Lower leg skin (tissue), 4 donors: ENCODE results near the gene CA7. TPM values are rescaled to one million over a fixed set of nuclear protein-coding genes. Genes with fewer than 3 reads are reported as not detected.
"Not testable (repeated sequence)": the region's sequence is repeated elsewhere in the genome, so short reads cannot be mapped to it uniquely, and the experiment has no call there.

Experiments used
- DNase-seq, 2 donors: peaks; one replicate each; pipeline ENCODE4 v3.0.0-alpha.2; 2019; ENCODE audit warnings: low spot score in 2 of 2
- H3K4me3 ChIP-seq: fragments of 200-600 bp; sonication (generic); 2 replicates; pipeline ENCODE4 v1.5.1; 2017; ENCODE audit warnings: mild to moderate bottlenecking, low read depth; ENCODE audit not compliant: poor library complexity, severe bottlenecking
- POLR2A ChIP-seq, 2 donors: fragments of 450-650 bp; IDR thresholded peaks; one replicate each; pipeline ENCODE4 v1.6.1; 2016 to 2017; ENCODE audit warnings: antibody characterized with exemption in 2 of 2, mild to moderate bottlenecking in 1 of 2, moderate library complexity in 1 of 2
- WGBS, 2 donors: methylation state at CpG; one replicate each; pipeline ENCODE4 v1.1.5; 2018; 5-methylcytosine and 5-hydroxymethylcytosine counted together
- intact Hi-C: fragments of 100-400 bp; cut with DNase I; formaldehyde crosslinking; loops from one replicate; pipeline ENCODE4 v1.15.0; 2023; ENCODE audit warnings: low total_unique reads
- total RNA-seq, 4 donors: library from RNA; depleted of rRNA; stranded (reverse); fragments of >200 nt; gene quantifications; one replicate each; pipeline ENCODE4 v1.1.0, GENCODE V29; 2016
- TF ChIP-seq, protein P1 (sequence below), 3 donors: fragments of 450-650 bp; IDR thresholded peaks; one replicate each; pipeline ENCODE4 v1.5.1; 2016; ENCODE audit warnings: antibody characterized with exemption in 3 of 3, mild to moderate bottlenecking in 3 of 3, moderate library complexity in 2 of 3

Gene CA7
- total RNA-seq, 4 donors from 2014 or later: not detected

DNA sequence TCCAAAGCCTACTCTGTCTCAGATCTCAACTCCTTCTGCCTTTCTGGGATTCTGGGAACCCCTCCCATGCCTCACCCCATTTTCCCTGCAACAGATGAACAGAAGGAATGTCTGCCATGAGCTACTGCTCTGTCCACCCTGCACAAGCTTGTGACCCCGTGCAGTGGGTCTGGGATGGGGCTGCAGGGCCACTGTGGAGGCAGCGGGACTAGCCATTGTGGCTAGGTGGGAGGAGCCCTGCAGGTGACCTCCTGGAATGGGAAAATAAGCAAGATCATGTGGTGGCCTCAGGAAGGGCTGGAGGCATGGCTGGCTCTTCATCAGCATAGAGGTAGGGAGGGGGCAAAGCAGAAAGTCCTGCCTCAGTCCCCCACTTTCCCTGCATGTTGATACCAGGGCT lies 49.8 kb downstream of the CA7 start:
- intact Hi-C loops: loop anchor here (10.0 kb wide), 1 partner anchor 81 kb away; no protein-coding TSS in a partner anchor

DNA sequence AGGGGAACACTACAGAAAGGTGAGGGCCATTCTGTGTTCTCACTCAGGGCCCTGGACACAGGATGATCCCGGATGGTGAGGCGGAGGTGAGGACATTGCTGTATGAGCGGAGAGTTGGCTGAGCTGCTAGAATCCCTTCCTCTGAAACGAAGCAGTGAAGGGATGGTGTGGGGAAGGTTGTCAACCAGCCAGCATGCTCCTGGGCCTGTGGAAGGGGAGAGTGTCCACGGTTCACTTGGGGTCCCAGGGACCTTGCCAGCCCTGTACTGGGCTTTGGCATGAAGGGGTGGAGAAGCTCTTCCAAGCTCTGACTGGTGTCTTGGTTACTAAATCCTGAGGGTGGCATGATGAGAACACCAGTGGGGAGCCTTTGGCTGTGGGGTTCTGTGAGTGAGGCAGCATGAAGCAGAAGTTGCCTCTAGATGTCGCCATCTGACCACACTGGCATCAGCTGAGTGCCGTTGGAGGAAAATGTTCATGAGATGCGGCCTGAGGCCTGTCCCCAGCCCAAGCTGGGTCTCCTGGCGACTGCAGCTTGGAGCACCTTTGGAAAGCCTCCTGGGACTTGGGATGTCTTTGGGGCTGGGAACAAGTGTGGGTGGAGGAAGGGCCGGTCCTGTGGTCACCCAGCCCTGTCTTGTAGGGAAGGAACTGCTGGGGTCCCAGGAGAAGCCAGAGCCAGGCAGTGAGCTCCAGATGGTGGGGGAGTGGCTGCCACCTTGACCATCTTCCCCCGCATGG lies 50.9 kb downstream of the CA7 start:
- TF ChIP-seq POLR2A (IDR thresholded peaks at IDR 0.05): no peak
- TF ChIP-seq, protein P1, sequence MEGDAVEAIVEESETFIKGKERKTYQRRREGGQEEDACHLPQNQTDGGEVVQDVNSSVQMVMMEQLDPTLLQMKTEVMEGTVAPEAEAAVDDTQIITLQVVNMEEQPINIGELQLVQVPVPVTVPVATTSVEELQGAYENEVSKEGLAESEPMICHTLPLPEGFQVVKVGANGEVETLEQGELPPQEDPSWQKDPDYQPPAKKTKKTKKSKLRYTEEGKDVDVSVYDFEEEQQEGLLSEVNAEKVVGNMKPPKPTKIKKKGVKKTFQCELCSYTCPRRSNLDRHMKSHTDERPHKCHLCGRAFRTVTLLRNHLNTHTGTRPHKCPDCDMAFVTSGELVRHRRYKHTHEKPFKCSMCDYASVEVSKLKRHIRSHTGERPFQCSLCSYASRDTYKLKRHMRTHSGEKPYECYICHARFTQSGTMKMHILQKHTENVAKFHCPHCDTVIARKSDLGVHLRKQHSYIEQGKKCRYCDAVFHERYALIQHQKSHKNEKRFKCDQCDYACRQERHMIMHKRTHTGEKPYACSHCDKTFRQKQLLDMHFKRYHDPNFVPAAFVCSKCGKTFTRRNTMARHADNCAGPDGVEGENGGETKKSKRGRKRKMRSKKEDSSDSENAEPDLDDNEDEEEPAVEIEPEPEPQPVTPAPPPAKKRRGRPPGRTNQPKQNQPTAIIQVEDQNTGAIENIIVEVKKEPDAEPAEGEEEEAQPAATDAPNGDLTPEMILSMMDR (IDR thresholded peaks at IDR 0.05): peak in 1 of 3 donors; percentile 37
- intact Hi-C loops: loop anchor here (10.0 kb wide), 1 partner anchor 80 kb away; no protein-coding TSS in a partner anchor
- no peak overlapping the region for H3K4me3 ChIP-seq
- 42 to 46% methylated on average over 11 of the region's 11 CpGs for WGBS, 2 donors
- DNase-seq: peak in 1 of 2 donors; percentile 54

More for the DNA sequence above, 49.8 kb downstream of the CA7 start:
- no peak overlapping the region for H3K4me3 ChIP-seq
- DNase-seq: no peak
- 74 to 89% methylated on average over 2 of the region's 2 CpGs for WGBS, 2 donors
- TF ChIP-seq, protein P1 (IDR thresholded peaks at IDR 0.05): no peak
- TF ChIP-seq POLR2A (IDR thresholded peaks at IDR 0.05): no peak

DNA sequence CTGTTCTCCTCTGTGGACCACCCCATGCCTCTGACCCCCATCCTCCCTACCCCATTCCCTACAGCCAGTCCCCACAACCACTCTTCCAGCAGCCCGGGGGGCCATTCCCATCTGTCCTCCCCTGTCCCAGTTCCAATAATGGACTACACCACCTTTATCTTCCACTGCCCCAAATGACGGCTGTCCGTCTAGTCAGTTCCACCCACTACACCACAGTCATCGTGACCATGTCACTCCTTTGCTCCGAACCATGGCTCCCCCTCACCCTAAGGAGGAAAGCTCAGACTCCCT lies 51.4 kb downstream of the CA7 start:
- intact Hi-C loops: loop anchor here (10.0 kb wide), 1 partner anchor 79 kb away; no protein-coding TSS in a partner anchor
- 88 to 92% methylated on average over 5 of the region's 5 CpGs for WGBS, 2 donors
- TF ChIP-seq POLR2A (IDR thresholded peaks at IDR 0.05): no peak
- TF ChIP-seq, protein P1 (IDR thresholded peaks at IDR 0.05): no peak
- no peak for DNase-seq
- no peak overlapping the region for H3K4me3 ChIP-seq

DNA sequence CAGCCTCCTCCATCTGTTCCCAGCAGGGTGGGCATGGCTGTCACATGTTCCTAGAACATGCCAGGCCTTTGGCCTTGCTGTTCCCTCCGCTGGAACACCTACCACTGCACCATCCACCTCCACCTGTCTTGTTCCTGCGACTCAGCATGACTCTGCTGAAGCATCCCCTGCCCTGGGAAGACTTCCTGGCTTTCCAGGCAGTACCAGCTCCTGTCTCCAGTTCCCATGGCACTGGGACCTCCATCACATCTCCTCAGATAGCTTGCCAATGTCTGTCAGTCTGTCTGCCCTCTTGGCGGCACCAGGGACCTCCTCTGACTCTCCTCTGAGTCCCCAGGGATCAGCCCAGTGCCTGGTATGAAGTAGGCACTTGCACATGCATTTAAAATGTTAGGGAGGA lies 51.8 kb downstream of the CA7 start:
- no peak overlapping the region for H3K4me3 ChIP-seq
- WGBS, 2 donors: 90 to 95% methylated on average over 3 of the region's 3 CpGs
- intact Hi-C loops: loop anchor here (10.0 kb wide), 1 partner anchor 79 kb away; no protein-coding TSS in a partner anchor
- DNase-seq: no peak
- TF ChIP-seq, protein P1 (IDR thresholded peaks at IDR 0.05): no peak
- no peak for TF ChIP-seq POLR2A (IDR thresholded peaks at IDR 0.05)

DNA sequence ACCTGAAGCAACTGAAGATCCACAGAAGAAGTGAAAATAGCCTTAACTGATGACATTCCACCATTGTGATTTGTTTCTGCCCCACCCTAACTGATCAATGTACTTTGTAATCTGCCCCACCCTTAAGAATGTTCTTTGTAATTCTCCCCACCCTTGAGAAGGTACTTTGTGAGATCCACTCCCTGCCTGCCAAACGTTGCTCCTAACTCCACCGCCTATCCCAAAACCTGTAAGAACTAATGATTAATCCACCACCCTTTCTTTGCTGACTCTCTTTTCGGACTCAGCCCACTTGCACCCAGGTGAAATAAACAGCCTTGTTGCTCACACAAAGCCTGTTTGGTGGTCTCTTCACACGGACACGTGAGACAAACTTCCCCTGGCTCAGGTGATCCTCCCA lies 52.5 kb downstream of the CA7 start:
- H3K4me3 ChIP-seq, DNase-seq: not testable (repeated sequence)
- WGBS, 2 donors: 63 to 73% methylated on average over 5 of the region's 5 CpGs
- intact Hi-C loops: loop anchor here (10.0 kb wide), 1 partner anchor 78 kb away; no protein-coding TSS in a partner anchor

DNA sequence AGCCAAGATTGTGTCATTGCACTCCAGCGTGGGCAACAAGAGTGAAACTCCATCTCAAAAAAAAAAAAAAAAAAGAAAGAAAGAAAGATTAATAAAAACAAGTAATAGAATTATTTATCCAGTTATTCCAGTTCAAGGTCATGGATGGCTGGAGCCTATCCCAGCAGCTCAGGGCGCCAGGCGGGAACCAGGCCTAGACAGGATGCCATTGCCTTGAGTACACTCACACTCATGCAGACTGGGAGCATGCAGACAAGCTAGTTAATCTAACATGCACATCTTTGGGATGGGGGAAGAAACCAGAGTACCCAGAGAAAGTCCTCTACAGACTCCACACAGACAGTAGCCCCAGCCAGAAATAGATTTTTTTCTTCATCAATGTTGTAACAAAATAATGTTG lies 54.0 kb downstream of the CA7 start:
- 54 to 80% methylated on average over 3 of the region's 3 CpGs for WGBS, 2 donors
- TF ChIP-seq, protein P1 (IDR thresholded peaks at IDR 0.05): no peak
- TF ChIP-seq POLR2A (IDR thresholded peaks at IDR 0.05): no peak
- intact Hi-C loops: loop anchor here (10.0 kb wide), 1 partner anchor 77 kb away; no protein-coding TSS in a partner anchor
- no peak overlapping the region for H3K4me3 ChIP-seq
- DNase-seq: no peak
